Naive B cell (primary cell): ENCODE measurements around the gene TMEM151A. TPM values are rescaled to one million over a fixed set of nuclear protein-coding genes. Genes with fewer than 3 reads are reported as not detected.
"Not testable (repeated sequence)": the region's sequence is repeated elsewhere in the genome, so short reads cannot be mapped to it uniquely, and the experiment has no call there.

ENCODE experiments used
- ATAC-seq, 2 donors: fragments of 150-1000 bp; cut with Tn5 transposase; 2 replicates each; pipeline ENCODE4 v1.10.0; 2021; ENCODE audit warnings: low read depth in 2 of 2, mild to moderate bottlenecking in 2 of 2, moderate library complexity in 2 of 2
- DNase-seq: peaks from one replicate; pipeline ENCODE4 v3.0.0; 2022
- H3K27ac Mint-ChIP-seq, 6 donors: one replicate each; pipeline ENCODE4 v1.8.0; 2020 to 2022; ENCODE audit warnings: mild to moderate bottlenecking in 6 of 6, mixed read lengths in 6 of 6, moderate library complexity in 5 of 6, inconsistent platforms in 2 of 6
- H3K27me3 Mint-ChIP-seq, 3 donors: one replicate each; pipeline ENCODE4 v1.8.0; 2021 to 2022; ENCODE audit warnings: mixed read lengths in 3 of 3, mild to moderate bottlenecking in 1 of 3
- H3K36me3 Mint-ChIP-seq, 2 donors: one replicate each; pipeline ENCODE4 v1.8.0; 2020 to 2022; ENCODE audit warnings: mixed read lengths in 2 of 2, inconsistent platforms in 1 of 2, mild to moderate bottlenecking in 1 of 2
- H3K4me1 Mint-ChIP-seq, 3 donors: one replicate each; pipeline ENCODE4 v1.8.0; 2020 to 2022; ENCODE audit warnings: mixed read lengths in 3 of 3, inconsistent platforms in 1 of 3, mild to moderate bottlenecking in 1 of 3, moderate library complexity in 1 of 3
- H3K4me3 Mint-ChIP-seq, 8 donors: one replicate each; pipeline ENCODE4 v1.8.0; 2020 to 2022; ENCODE audit warnings: mild to moderate bottlenecking in 8 of 8, mixed read lengths in 8 of 8, moderate library complexity in 8 of 8, inconsistent platforms in 2 of 8
- H3K9me3 Mint-ChIP-seq, 7 donors: one replicate each; pipeline ENCODE4 v1.8.0; 2020 to 2022; ENCODE audit warnings: mixed read lengths in 7 of 7, mild to moderate bottlenecking in 5 of 7, inconsistent platforms in 2 of 7, moderate library complexity in 1 of 7
- polyA plus RNA-seq, 6 donors: library from polyadenylated mRNA; unstranded; fragments of 300-500 nt; fragmentation: Illumina TruSeq; gene quantifications; one replicate each; pipeline ENCODE4 v1.2.3, GENCODE V29; 2021; ENCODE audit warnings: low read depth in 6 of 6

TMEM151A gene
- polyA plus RNA-seq, 6 donors from 2014 or later: not detected

GRCh38 chr11:66309475-66309874 lies 17.8 kb downstream of the TMEM151A start:
- ATAC-seq (no peak), DNase-seq (no peak)
- Mint-ChIP-seq H3K27ac (no peak overlapping the region), H3K36me3 (no peaks in the 10 kb centered on the region), H3K9me3 (no peaks in the 10 kb centered on the region), H3K4me3 (no peak overlapping the region), H3K27me3 (peaks cover 4 to 11% (median 9%) of the 10 kb centered on the region in 3 donors), H3K4me1 (peaks cover 8 to 20% (median 13%) of the 10 kb centered on the region in 3 donors)

DNA sequence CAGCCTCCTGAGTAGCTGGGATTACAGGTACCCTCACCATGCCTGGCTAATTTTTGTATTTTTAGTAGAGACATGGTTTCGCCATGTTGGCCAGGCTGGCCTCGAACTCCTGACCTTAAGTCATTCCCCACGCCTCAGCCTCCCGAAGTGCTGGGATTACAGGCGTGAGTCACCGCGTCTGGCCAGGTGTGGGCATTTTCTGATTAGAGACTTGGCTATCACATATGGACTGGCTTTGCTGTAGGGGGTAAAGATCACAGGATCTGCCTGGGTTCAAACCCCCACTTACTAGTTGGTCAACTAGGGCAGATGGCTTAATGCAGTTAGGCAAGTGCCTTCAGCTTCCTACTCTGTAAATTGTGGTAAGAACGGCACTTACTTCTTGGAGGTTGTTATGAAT lies 18.6 kb downstream of the TMEM151A start:
- ATAC-seq (no peak), DNase-seq (no peak)
- peaks cover 10 to 25% (median 18%) of the 10 kb centered on the region in 3 donors for H3K4me1 Mint-ChIP-seq
- H3K36me3 Mint-ChIP-seq: no peaks in the 10 kb centered on the region
- H3K27ac Mint-ChIP-seq: no peak overlapping the region
- peak overlapping the region in 1 of 8 donors; percentile 21 for H3K4me3 Mint-ChIP-seq
- H3K9me3 Mint-ChIP-seq: no peaks in the 10 kb centered on the region
- peaks cover 4 to 9% (median 6%) of the 10 kb centered on the region in 3 donors for H3K27me3 Mint-ChIP-seq

- H3K9me3 Mint-ChIP-seq, H3K27me3 Mint-ChIP-seq, H3K36me3 Mint-ChIP-seq, ATAC-seq, H3K27ac Mint-ChIP-seq, DNase-seq: not testable (repeated sequence)
- Mint-ChIP-seq H3K4me3 (peak overlapping the region in 2 of 8 donors; percentile 21 to 91), H3K4me1 (peaks cover 13 to 31% (median 23%) of the 10 kb centered on the region in 3 donors)
Measured at GRCh38 chr11:66310803-66311440, 19.2 kb downstream of the TMEM151A start.

GRCh38 chr11:66311470-66311964 lies 19.8 kb downstream of the TMEM151A start:
- Mint-ChIP-seq H3K27me3 (peaks cover 4 to 9% (median 6%) of the 10 kb centered on the region in 3 donors), H3K9me3 (no peaks in the 10 kb centered on the region), H3K27ac (peak overlapping the region; percentile 84 to 99 (median 98)), H3K4me1 (peaks cover 13 to 34% (median 24%) of the 10 kb centered on the region in 3 donors), H3K36me3 (no peaks in the 10 kb centered on the region), H3K4me3 (peak overlapping the region; percentile 80 to 99 (median 96))
- DNase-seq (no peak), ATAC-seq (no peak)

DNA sequence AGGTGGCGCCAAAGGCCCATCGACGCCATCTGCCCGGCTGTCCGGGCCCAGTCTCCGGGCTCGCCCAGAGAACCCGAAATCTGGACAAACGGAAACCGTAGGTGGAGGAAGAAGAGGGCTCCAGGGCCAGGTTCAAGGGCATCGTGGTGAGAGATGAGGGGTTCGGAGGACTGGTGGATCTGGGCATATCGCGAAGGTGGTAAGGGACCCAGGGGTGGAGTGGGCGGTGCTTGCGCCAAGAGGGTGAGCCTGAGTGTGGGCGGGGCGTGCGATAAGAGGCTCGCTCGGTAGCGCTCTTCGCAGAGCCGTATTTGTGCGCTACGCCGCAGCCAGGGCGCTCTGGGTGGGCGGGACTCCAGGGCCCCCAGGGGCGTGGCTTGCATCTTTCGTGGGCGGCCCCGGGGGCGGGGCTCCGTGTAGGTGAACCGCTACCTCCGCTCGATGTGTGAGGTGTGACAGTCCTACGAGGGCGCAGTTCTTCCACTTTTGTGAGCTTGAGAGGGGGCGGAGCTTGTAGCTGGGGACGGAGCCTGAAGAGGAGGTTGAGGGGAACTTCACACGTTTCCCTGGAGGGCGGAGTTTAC lies 20.4 kb downstream of the TMEM151A start:
- peaks cover 14 to 35% (median 24%) of the 10 kb centered on the region in 3 donors for H3K4me1 Mint-ChIP-seq
- H3K4me3 Mint-ChIP-seq: peak overlapping the region; percentile 80 to 99 (median 96)
- ATAC-seq (peak; percentile 74 to 76), DNase-seq (peak; percentile 99)
- peak overlapping the region; percentile 84 to 99 (median 98) for H3K27ac Mint-ChIP-seq
- no peaks in the 10 kb centered on the region for H3K9me3 Mint-ChIP-seq
- H3K36me3 Mint-ChIP-seq: no peaks in the 10 kb centered on the region
- peaks cover 4 to 9% (median 6%) of the 10 kb centered on the region in 3 donors for H3K27me3 Mint-ChIP-seq

- Mint-ChIP-seq H3K9me3 (no peaks in the 10 kb centered on the region), H3K27ac (peak overlapping the region; percentile 84 to 99 (median 98)), H3K4me1 (peaks cover 20 to 42% (median 31%) of the 10 kb centered on the region in 3 donors), H3K4me3 (peak overlapping the region; percentile 80 to 99 (median 96)), H3K27me3 (peaks cover under 1 to 2% (median 2%) of the 10 kb centered on the region in 3 donors), H3K36me3 (no peaks in the 10 kb centered on the region)
- peak; percentile 96 for DNase-seq
- ATAC-seq: peak; percentile 59 to 61
Measured at GRCh38 chr11:66312549-66313320, 21.0 kb downstream of the TMEM151A start.

DNA sequence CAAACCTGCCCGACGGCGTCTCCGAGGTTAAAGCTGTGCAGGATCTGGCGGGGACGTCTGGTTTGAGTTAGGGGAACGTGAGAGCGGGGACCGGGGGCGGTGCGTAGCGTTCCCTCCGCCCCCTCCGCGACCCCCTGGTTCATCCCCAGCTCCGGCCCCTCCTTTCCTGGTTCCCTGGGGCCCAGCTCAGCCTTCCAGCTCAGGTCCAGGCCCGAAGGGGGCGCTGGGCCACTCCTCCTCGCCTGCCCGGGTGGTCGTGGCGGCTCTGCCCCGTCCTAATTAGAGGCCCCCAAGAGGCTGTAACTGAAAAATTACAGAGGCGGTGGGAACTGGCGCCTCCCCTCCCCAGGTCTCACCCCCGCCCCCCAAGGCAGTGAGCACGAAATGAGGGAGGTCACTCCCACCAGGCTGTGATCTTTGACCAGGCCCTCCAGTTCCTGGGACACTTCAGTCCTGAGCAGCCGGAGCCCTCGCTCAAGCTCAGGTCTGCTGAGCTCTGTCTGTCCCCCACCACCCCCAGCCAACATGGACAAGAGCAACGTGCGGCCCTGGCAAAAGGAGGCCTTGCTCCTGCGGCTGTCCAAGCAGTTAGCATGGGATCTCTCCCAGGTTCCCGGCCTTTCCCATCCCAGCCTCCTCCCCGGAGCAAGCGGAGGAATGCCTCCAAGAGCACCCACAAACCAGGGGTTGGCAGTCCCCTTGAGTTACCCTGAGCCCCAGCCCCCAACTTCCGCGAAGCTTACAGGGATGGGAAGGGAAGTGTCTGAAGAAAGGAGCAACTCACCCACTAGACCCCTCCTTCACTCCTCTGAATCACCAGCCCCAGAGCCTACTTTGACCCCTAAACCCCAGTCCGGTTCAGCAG lies 21.9 kb downstream of the TMEM151A start:
- Mint-ChIP-seq H3K4me1 (peaks cover 26 to 50% (median 39%) of the 10 kb centered on the region in 3 donors), H3K27ac (peak overlapping the region in 4 of 6 donors; percentile 49 to 99 (median 83)), H3K27me3 (no peaks in the 10 kb centered on the region), H3K9me3 (no peaks in the 10 kb centered on the region), H3K4me3 (peak overlapping the region; percentile 80 to 99 (median 93)), H3K36me3 (no peaks in the 10 kb centered on the region)
- DNase-seq (no peak), ATAC-seq (no peak)

DNA sequence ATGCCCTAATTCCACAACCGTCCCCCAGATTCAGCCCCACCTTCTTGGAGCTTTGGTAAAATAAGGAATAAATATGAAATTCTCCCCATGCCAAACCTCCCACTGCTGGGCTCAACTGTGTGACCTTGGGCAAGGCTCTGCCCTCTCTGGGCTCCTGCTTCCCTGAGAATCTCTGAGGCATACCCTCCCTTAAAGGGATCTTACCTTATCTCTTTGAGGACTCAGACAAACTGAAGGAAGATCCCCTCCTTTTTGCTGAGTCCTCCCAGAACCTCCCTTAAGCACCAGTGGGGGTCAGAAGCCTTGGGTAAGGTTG lies 22.4 kb downstream of the TMEM151A start:
- ATAC-seq (no peak), DNase-seq (no peak)
- Mint-ChIP-seq H3K27me3 (no peaks in the 10 kb centered on the region), H3K36me3 (no peaks in the 10 kb centered on the region), H3K4me3 (peak overlapping the region; percentile 47 to 80 (median 58)), H3K9me3 (no peaks in the 10 kb centered on the region), H3K4me1 (peaks cover 32 to 56% (median 45%) of the 10 kb centered on the region in 3 donors), H3K27ac (peak overlapping the region in 3 of 6 donors; percentile 58 to 84 (median 75))

DNA sequence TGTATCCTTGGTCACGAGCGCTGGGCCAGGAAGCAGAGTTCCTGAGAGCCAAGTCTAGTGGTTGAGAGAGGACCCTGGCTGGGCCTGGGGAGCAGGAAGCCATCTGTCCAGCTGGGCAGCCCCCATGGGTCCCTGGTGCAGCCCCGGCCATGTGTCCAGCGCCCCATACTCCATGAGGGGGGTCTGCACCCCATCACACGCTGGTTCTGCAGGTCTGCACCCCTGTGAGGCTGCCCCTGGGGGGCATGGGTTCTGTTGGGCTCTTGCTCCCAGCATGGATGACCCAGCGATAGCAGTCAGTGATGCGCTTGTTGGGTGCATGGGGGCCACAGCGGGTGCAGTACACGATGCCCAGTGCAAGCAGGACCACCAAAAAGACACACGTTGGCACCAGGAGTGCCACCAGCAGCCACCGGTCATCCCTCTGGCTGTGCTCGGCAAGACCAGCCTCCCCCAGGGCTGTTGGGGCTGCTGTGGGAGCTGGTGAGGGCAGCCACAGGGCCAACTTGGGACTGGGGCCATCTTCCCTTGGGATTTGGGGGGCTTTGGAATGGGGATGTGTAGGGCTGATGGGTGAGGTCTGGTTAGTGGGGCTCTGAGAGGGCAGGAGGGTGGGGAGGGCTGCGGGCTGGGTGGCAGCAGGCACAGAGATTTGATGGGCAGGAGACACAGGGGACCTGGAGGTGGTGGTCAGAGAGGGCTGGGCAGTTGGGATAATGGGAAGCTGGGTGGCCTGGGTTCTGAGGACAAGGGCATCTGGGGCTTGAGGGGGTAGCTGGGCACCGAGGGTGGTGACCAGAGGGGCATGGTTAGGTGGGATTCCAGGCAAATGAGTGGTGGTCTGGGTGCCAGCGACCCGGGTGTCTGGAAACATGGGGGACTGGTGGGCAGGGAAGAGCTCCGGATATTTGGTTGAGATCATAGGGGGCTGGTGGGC lies 23.1 kb downstream of the TMEM151A start:
- Mint-ChIP-seq H3K27me3 (no peaks in the 10 kb centered on the region), H3K9me3 (no peaks in the 10 kb centered on the region), H3K4me1 (peaks cover 35 to 60% (median 52%) of the 10 kb centered on the region in 3 donors), H3K4me3 (peak overlapping the region in 6 of 8 donors; percentile 41 to 81 (median 77)), H3K27ac (peak overlapping the region in 5 of 6 donors; percentile 58 to 95 (median 84)), H3K36me3 (no peaks in the 10 kb centered on the region)
- no peak for DNase-seq
- ATAC-seq: no peak

GRCh38 chr11:66315498-66315885 lies 23.8 kb downstream of the TMEM151A start:
- H3K27ac Mint-ChIP-seq: peak overlapping the region in 5 of 6 donors; percentile 74 to 95 (median 84)
- DNase-seq (no peak), ATAC-seq (no peak)
- peaks cover 0 to 5% (median 0%) of the 10 kb centered on the region in 7 donors for H3K9me3 Mint-ChIP-seq
- H3K27me3 Mint-ChIP-seq: no peaks in the 10 kb centered on the region
- H3K36me3 Mint-ChIP-seq: no peaks in the 10 kb centered on the region
- peak overlapping the region in 5 of 8 donors; percentile 2 to 77 (median 57) for H3K4me3 Mint-ChIP-seq
- H3K4me1 Mint-ChIP-seq: peaks cover 35 to 60% (median 54%) of the 10 kb centered on the region in 3 donors

DNA sequence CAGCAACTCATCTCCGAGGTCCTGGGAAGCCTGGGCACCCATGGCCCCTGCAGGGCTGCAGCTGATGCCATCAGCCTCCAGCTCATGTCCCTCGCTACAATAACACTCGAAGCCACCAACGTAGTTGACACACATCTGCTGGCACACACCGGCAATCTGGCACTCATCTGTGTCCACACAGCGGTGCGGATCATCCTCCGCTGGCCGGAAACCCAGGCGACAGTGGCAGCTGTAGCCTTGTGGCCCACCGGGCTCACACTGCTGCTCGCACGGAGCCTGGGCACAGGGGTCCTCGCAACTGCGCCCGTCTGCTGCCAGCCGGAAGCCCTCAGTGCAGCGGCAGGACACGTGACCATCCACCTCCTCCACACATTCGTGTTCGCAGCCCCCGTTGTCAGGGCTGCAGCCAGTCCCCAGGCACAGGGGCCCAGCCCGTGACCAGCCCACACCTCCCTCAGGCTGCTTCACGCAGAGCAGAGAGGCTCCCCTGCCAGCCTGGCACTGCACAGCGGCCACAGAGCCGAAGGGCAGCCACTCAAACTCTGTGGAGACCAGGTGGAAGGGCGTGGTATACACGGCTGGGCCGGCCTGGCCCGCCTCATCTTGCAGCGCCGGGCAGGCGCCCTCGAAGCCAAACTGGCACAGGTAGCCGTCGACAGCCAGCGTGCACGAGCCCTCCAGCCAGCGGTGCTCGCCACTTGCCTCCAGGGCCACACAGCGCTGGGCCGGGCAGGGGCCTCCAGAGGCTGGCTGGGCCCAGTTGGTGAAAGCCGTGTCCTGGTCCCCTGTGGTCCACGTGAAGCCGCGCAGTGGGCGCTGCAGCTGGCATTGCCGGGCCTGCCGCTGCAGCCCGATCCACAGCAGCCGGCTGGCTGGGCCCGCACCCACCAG lies 24.5 kb downstream of the TMEM151A start:
- DNase-seq (no peak), ATAC-seq (no peak)
- peak overlapping the region in 5 of 6 donors; percentile 59 to 88 (median 84) for H3K27ac Mint-ChIP-seq
- H3K36me3 Mint-ChIP-seq: no peaks in the 10 kb centered on the region
- H3K9me3 Mint-ChIP-seq: peaks cover 0 to 5% (median 0%) of the 10 kb centered on the region in 7 donors
- H3K4me3 Mint-ChIP-seq: peak overlapping the region in 4 of 8 donors; percentile 2 to 77 (median 60)
- peaks cover 35 to 60% (median 54%) of the 10 kb centered on the region in 3 donors for H3K4me1 Mint-ChIP-seq
- H3K27me3 Mint-ChIP-seq: no peaks in the 10 kb centered on the region
